ENCODE data around the gene THRA.

The THRA gene

GRCh38 chr17:40035162-40035559 lies 27.6 kb upstream of the THRA start:
- DNase-seq (ENCODE audit: low read depth in 1 of 2, low spot score in 1 of 2) = peak in 1 of 2 experiments; percentile 19
- Histone ChIP-seq H3K27me3 (ENCODE audit: insufficient read depth, poor library complexity, severe bottlenecking) (no peaks in the 10 kb centered on the region), H3K4me3 (replicated peaks; ENCODE audit: insufficient read depth, low read length) (no peak overlapping the region), H3K27ac (replicated peaks) (no peak overlapping the region)
- TF ChIP-seq POLR2AphosphoS5 (IDR thresholded peaks at IDR 0.05; ENCODE audit: low read depth) (no peak), GABPA (IDR thresholded peaks at IDR 0.05; ENCODE audit: low read depth) (no peak), SPI1 (IDR thresholded peaks at IDR 0.05; ENCODE audit: borderline replicate concordance, low read depth) (no peak), CTCF (IDR thresholded peaks at IDR 0.05; ENCODE audit: insufficient read depth, low read length) (peak; percentile 27), REST (IDR thresholded peaks at IDR 0.05; ENCODE audit: insufficient replicate concordance, low read depth) (no peak)

GRCh38 chr17:40038882-40039513 lies 23.8 kb upstream of the THRA start:
- H3K27ac ChIP-seq (replicated peaks) = no peak overlapping the region
- no peak overlapping the region for H3K4me3 ChIP-seq (replicated peaks; ENCODE audit: insufficient read depth, low read length)
- no peak for DNase-seq (ENCODE audit: low read depth in 1 of 2, low spot score in 1 of 2)
- H3K27me3 ChIP-seq (ENCODE audit: insufficient read depth, poor library complexity, severe bottlenecking) = no peaks in the 10 kb centered on the region
- TF ChIP-seq CTCF (IDR thresholded peaks at IDR 0.05; ENCODE audit: insufficient read depth, low read length) (no peak), REST (IDR thresholded peaks at IDR 0.05; ENCODE audit: insufficient replicate concordance, low read depth) (no peak), POLR2AphosphoS5 (IDR thresholded peaks at IDR 0.05; ENCODE audit: low read depth) (no peak), GABPA (IDR thresholded peaks at IDR 0.05; ENCODE audit: low read depth) (no peak), SPI1 (IDR thresholded peaks at IDR 0.05; ENCODE audit: borderline replicate concordance, low read depth) (no peak)

DNA sequence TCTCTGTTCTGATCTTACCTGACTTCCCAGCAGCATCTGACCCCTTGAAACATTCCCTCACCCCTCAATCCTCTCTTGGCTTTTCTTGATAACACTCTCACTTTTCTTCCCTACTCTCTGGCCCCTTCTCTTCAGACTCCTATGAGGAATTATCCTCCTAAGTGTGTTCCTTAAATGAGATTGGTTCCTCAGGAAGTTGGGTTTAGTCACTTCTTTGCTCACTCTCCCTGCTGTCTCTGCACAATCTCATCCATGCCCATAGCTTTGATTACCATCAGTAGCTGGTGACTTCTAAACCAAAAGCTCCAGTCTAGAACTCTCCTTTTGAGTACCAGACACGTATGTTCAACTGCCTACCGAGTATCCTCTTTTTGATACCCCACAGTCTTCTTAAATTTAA lies 21.6 kb upstream of the THRA start:
- Histone ChIP-seq H3K27ac (replicated peaks) (no peak overlapping the region), H3K27me3 (ENCODE audit: insufficient read depth, poor library complexity, severe bottlenecking) (no peaks in the 10 kb centered on the region), H3K4me3 (replicated peaks; ENCODE audit: insufficient read depth, low read length) (no peak overlapping the region)
- DNase-seq (ENCODE audit: low read depth in 1 of 2, low spot score in 1 of 2) = no peak
- TF ChIP-seq CTCF (IDR thresholded peaks at IDR 0.05; ENCODE audit: insufficient read depth, low read length) (no peak), REST (IDR thresholded peaks at IDR 0.05; ENCODE audit: insufficient replicate concordance, low read depth) (no peak), GABPA (IDR thresholded peaks at IDR 0.05; ENCODE audit: low read depth) (no peak), SPI1 (IDR thresholded peaks at IDR 0.05; ENCODE audit: borderline replicate concordance, low read depth) (no peak), POLR2AphosphoS5 (IDR thresholded peaks at IDR 0.05; ENCODE audit: low read depth) (no peak)
